Tibial artery (tissue), 4 donors: ENCODE results near the gene TOPAZ1.
A peak's percentile ranks its signal among the peaks of the same experiment; 100 is the strongest.

Experiments
- DNase-seq, 2 donors: peaks; one replicate each; pipeline ENCODE4 v3.0.0-alpha.2; 2019
- H3K27ac ChIP-seq, 2 donors: fragments of 200-600 bp; sonication (generic) in 1 of 2; 1 replicate in 1 of 2; 2 replicates in 1 of 2; pipeline ENCODE4 v1.5.1; 2018 to 2019; ENCODE audit warnings: mild to moderate bottlenecking in 1 of 2
- H3K27me3 ChIP-seq, 2 donors: fragments of 200-600 bp; sonication (generic) in 1 of 2; one replicate each; pipeline versions ENCODE4 v1.5.1 to v1.6.0; 2016 to 2019
- H3K36me3 ChIP-seq, 3 donors: fragments of 200-600 bp; sonication (generic) in 2 of 3; one replicate each; pipeline ENCODE4 v1.5.1; 2016 to 2019; ENCODE audit warnings: mild to moderate bottlenecking in 2 of 3
- H3K4me1 ChIP-seq, 4 donors: fragments of 200-600 bp; sonication (generic) in 2 of 4; 1 replicate in 3 of 4; 2 replicates in 1 of 4; pipeline ENCODE4 v1.5.1; 2016 to 2019
- H3K4me3 ChIP-seq, 2 donors: fragments of 200-600 bp; sonication (generic) in 1 of 2; 1 replicate in 1 of 2; 2 replicates in 1 of 2; pipeline ENCODE4 v1.5.1; 2018 to 2019; ENCODE audit warnings: mild to moderate bottlenecking in 2 of 2
- H3K9me3 ChIP-seq, 3 donors: fragments of 200-600 bp; sonication (generic) in 1 of 3; one replicate each; pipeline ENCODE4 v1.5.1; 2016 to 2019
- CTCF ChIP-seq, 2 experiments: fragments of 200-600 bp in 1 of 2; fragments of 450-650 bp in 1 of 2; IDR thresholded peaks; one replicate each; pipeline ENCODE4 v1.5.1; 2017 to 2019; ENCODE audit warnings: antibody characterized with exemption in 2 of 2, mild to moderate bottlenecking in 1 of 2, moderate library complexity in 1 of 2
- intact Hi-C: fragments of 100-400 bp; cut with DNase I; formaldehyde crosslinking; loops from one replicate; pipeline ENCODE4 v1.15.0; 2023; ENCODE audit warnings: low total_unique reads

The TOPAZ1 gene

GRCh38 chr3:44227632-44228031, 14.1 kb upstream of the TOPAZ1 start:
- TF ChIP-seq CTCF (IDR thresholded peaks at IDR 0.05): no peak
- H3K4me3 ChIP-seq: no peak overlapping the region
- intact Hi-C loops: no loop called here
- H3K27ac ChIP-seq: no peak overlapping the region
- no peaks in the 10 kb centered on the region for H3K9me3 ChIP-seq
- no peaks in the 10 kb centered on the region for H3K36me3 ChIP-seq
- peaks cover 0 to 3% of the 10 kb centered on the region in 2 donors for H3K27me3 ChIP-seq
- H3K4me1 ChIP-seq: no peaks in the 10 kb centered on the region
- DNase-seq: no peak

- no peaks in the 10 kb centered on the region for H3K9me3 ChIP-seq
- no peak overlapping the region for H3K4me3 ChIP-seq
- no peak for TF ChIP-seq CTCF (IDR thresholded peaks at IDR 0.05)
- intact Hi-C loops: no loop called here
- H3K36me3 ChIP-seq: no peaks in the 10 kb centered on the region
- no peaks in the 10 kb centered on the region for H3K4me1 ChIP-seq
- no peak overlapping the region for H3K27ac ChIP-seq
- H3K27me3 ChIP-seq: peaks cover 0 to 3% of the 10 kb centered on the region in 2 donors
- no peak for DNase-seq
Measured at GRCh38 chr3:44228900-44229299, 12.8 kb upstream of the TOPAZ1 start.

GRCh38 chr3:44232407-44232806, 9.3 kb upstream of the TOPAZ1 start:
- H3K4me1 ChIP-seq: peaks cover 0 to 6% (median 0%) of the 10 kb centered on the region in 4 donors
- H3K27ac ChIP-seq: no peak overlapping the region
- no peaks in the 10 kb centered on the region for H3K27me3 ChIP-seq
- intact Hi-C loops: no loop called here
- H3K4me3 ChIP-seq: no peak overlapping the region
- no peak for TF ChIP-seq CTCF (IDR thresholded peaks at IDR 0.05)
- no peak for DNase-seq
- H3K9me3 ChIP-seq: no peaks in the 10 kb centered on the region
- H3K36me3 ChIP-seq: no peaks in the 10 kb centered on the region

GRCh38 chr3:44234648-44235268, 6.9 kb upstream of the TOPAZ1 start:
- Histone ChIP-seq H3K27me3 (no peaks in the 10 kb centered on the region), H3K27ac (no peak overlapping the region), H3K9me3 (no peaks in the 10 kb centered on the region), H3K36me3 (no peaks in the 10 kb centered on the region), H3K4me3 (no peak overlapping the region), H3K4me1 (peaks cover 0 to 6% (median 0%) of the 10 kb centered on the region in 4 donors)
- no peak for DNase-seq
- no peak for TF ChIP-seq CTCF (IDR thresholded peaks at IDR 0.05)
- intact Hi-C loops: no loop called here

- Histone ChIP-seq H3K36me3 (no peaks in the 10 kb centered on the region), H3K4me1 (peaks cover 0 to 6% (median 0%) of the 10 kb centered on the region in 4 donors), H3K27me3 (no peaks in the 10 kb centered on the region), H3K9me3 (no peaks in the 10 kb centered on the region), H3K4me3 (no peak overlapping the region), H3K27ac (no peak overlapping the region)
- DNase-seq: peak; percentile 68 to 72
- intact Hi-C loops: no loop called here
- TF ChIP-seq CTCF (IDR thresholded peaks at IDR 0.05): peak; percentile 63 to 69
Measured at GRCh38 chr3:44235604-44236484, 5.8 kb upstream of the TOPAZ1 start.
